HG03558 (cell line): ENCODE results near the gene TBXAS1.
"Not testable (repeated sequence)": the region's sequence is repeated elsewhere in the genome, so short reads cannot be mapped to it uniquely, and the experiment has no call there.

Experiments
- ATAC-seq: cut with Tn5 transposase; IDR thresholded peaks from one replicate; pipeline ENCODE4 v1.9.1; 2021; ENCODE audit warnings: moderate number of reproducible peaks; ENCODE audit not compliant: unreplicated experiment; ENCODE audit errors: extremely low read depth

TBXAS1 gene

GRCh38 chr7:139908792-139909191 lies 79.7 kb downstream of the TBXAS1 start:
- no peak for ATAC-seq

- ATAC-seq, result no peak
Observed at GRCh38 chr7:139909379-139910050, 80.5 kb downstream of the TBXAS1 start.

DNA sequence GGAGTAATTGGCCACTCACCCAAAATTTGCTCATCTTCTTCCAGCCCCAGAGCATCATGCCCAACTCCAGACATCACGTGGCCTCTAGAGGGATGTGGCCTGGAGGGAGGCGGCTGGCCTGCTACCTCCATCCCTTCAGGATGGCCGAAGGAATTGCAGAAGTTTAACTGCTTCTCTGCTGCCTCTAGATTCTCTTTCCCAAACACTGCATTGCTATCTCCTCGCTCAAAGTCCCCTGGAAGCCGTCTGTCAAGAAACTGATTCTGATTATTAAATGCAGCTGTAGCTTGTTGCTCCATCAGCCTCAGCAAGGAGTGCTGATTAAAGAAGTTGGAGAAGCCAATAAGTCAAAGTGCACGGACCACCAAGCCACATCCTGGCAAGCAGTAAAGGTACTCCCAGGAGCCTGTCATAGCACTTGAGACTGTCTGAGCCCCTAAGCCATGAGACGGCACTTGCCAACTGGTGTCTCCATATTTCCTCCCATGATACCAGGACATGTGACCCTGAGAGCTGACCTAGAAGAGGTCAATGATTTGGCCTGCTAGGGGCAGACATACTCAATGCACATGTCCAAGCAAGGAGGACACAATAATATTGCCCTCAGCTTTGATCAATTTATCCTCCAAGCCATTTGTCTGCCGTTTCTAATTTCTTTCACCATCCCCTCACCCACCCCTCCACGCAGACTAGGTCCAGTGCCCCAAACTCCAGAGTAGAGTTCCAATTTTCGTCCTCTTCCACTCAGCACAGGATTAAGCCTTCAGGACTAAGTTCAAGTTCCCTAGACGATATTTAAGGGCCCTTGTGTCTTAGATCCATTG lies 84.2 kb downstream of the TBXAS1 start:
- ATAC-seq, result no peak

DNA sequence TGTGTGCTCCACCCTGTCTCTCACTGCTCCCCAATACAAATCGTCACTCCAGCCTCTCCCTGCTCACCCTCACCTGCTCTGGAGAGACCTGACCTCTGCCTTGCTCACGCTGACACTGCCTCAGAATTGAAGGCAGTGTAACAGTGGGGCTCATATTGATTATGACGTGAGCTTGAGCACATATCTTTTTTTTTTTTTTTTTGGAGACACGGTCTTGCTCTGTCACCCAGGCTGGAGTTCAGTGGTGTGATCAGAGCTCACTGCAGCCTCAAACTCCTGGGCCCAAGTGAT lies 84.7 kb downstream of the TBXAS1 start:
- ATAC-seq, result no peak

DNA sequence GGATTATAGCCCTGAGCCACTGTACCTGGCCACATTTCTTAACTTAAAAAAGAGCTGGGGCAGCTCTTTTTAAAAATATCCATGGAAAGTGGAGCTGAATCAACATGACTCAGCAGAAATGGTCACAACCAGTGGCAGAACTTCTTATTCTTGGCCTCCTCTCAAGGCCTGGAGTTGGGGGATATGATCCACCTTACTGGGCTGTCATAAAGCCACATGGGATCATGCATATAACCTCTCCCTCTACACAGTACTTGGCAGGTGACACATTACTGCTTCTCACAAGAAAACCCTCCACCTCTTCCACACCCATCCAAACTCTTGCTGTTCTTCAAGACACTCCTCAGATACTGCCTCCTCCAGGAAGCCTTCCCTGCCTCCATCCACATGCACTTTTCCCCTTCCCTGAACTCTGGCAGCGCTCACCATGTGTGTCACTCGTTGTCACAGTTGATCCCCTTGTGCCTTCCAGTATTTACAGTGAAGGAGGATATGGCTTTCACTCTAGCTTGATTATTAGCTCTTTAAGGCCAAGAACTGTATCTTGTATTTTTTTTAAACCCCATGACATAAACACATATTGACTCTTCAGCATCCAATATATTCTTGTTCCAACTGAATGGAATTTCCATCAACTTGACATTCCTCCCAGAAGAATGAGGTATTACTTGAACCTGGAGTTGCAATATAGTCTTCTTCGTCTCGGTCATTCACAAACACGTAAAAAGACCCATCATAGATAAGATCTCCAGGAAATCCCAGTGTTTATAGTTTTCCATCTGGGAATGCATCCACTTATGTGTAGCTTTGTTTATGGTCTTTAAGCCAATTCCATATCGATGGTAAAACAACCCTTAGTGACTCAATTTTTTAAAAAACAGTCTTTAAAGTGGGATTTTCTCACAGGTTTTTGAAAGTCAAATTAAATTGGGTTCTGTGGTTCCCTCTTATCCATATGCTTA lies 85.5 kb downstream of the TBXAS1 start:
- ATAC-seq, result no peak

GRCh38 chr7:139915268-139915863 lies 86.3 kb downstream of the TBXAS1 start:
- ATAC-seq, result no peak

GRCh38 chr7:139915864-139916716 lies 87.0 kb downstream of the TBXAS1 start:
- ATAC-seq, result peak; percentile 84

- peak; percentile 38 for ATAC-seq
Observed at GRCh38 chr7:139916717-139917395, 87.8 kb downstream of the TBXAS1 start.

DNA sequence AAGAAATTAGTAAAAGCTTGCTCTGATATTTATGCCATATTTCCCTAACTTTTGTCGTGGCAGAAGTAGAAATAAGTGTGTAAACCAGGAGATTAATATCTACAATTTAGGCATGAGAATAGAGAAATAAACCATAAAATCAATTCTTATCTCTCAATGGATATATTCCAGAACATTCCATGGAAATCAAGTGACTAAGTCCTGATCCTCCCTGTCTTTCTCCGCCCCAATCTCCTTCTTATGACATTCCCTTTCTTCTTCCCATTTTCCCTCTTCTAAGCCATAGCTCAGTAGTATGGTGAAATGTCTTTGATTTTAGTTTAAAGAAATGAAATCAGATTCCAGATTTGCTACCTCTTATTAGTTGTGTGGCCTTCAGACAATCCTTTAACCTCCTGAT lies 88.8 kb downstream of the TBXAS1 start:
- ATAC-seq, result no peak

- no peak for ATAC-seq
Observed at GRCh38 chr7:139918480-139918879, 89.4 kb downstream of the TBXAS1 start.

DNA sequence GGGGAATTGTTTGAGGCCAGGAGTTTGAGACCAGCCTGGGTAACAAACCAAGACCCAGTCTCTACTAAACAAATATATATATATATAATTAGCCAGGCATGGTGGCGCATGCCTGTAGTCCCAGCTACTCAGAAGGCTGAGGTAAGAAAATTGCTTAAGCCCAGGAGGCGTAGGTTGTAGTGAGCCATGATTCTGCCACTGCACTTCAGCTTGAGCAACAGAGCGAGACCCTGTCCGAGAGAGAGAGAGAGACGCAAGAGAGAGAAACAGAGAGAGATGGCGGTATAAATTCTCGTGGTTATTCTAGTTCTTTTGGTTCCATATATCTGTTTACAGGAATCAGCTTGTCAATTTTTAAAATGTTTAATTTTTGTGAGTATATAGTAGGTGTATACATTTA lies 94.0 kb downstream of the TBXAS1 start:
- no peak for ATAC-seq

DNA sequence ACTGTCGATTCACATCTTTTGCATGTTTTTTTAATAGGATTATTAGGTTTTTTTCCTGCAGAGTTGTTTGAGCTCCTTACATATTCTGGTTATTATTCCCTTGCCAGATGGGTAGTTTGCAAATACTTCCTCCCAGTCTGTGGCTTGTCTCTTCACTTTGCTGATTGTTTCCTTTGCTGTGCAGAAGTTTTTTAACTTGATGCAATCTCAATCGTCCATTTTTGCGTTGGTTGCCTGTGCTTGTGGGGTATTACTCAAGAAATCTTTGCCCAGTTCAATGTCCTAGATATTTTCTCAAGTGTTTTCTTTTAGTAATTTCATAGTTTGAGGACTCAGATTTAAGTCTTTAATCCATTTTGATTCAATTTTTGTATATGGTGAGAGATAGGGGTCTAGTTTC lies 95.4 kb downstream of the TBXAS1 start:
- ATAC-seq, result no peak

- ATAC-seq, result not testable (repeated sequence)
Observed at GRCh38 chr7:139929221-139929620, 100.2 kb downstream of the TBXAS1 start.

GRCh38 chr7:139930286-139930965 lies 101.4 kb downstream of the TBXAS1 start:
- ATAC-seq, result no peak

- no peak for ATAC-seq
Observed at GRCh38 chr7:139931190-139931934, 102.3 kb downstream of the TBXAS1 start.

DNA sequence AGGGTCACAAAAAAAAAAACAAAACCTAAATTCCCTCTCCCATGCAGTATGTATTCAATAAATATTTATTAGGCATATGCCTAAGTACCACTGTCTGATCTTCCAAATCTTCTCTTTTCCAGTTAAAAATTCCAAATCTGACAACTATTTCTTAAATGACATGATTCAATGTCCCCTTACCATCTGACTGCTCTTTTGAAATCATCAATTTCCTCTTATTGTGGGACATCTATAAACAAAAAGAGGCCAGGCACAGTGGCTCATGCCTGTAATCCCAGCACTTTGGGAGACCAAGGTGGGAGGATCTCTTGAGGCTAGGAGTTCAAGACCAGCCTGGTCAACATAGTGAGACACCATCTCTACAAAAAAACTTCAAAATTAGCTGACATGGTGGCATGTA lies 103.5 kb downstream of the TBXAS1 start:
- no peak for ATAC-seq

- no peak for ATAC-seq
Observed at GRCh38 chr7:139936760-139937310, 107.8 kb downstream of the TBXAS1 start.
